Neural cell (in vitro differentiated cells): ENCODE results near the gene TRMT44.

Experiments used
- EP300 ChIP-seq: fragments of 450-650 bp; conservative IDR thresholded peaks from 2 replicates; pipeline ENCODE4 v1.6.1; 2014; ENCODE audit warnings: antibody characterized with exemption, mild to moderate bottlenecking, moderate library complexity; ENCODE audit not compliant: poor library complexity, severe bottlenecking
- EZH2 ChIP-seq: fragments of 200-600, 300-800 bp; shearing (Covaris generic), sonication (generic); IDR thresholded peaks from 2 replicates; pipeline ENCODE4 v1.6.1; 2014; ENCODE audit warnings: antibody characterized with exemption, low read length, borderline replicate concordance, mild to moderate bottlenecking; ENCODE audit not compliant: insufficient read depth, poor library complexity, severe bottlenecking
- MXI1 ChIP-seq: fragments of 450-650 bp; conservative IDR thresholded peaks from 2 replicates; pipeline ENCODE4 v1.6.1; 2014; ENCODE audit warnings: antibody characterized with exemption, mild to moderate bottlenecking; ENCODE audit not compliant: poor library complexity, severe bottlenecking
- POLR2AphosphoS5 ChIP-seq: IDR thresholded peaks from 2 replicates; pipeline ENCODE4 v1.6.1; 2012
- RAD21 ChIP-seq: fragments of 450-650 bp; conservative IDR thresholded peaks from 2 replicates; pipeline ENCODE4 v1.6.1; 2014; ENCODE audit warnings: antibody characterized with exemption, mild to moderate bottlenecking, moderate library complexity
- SMC3 ChIP-seq: fragments of 450-650 bp; conservative IDR thresholded peaks from 2 replicates; pipeline ENCODE4 v1.6.1; 2014; ENCODE audit warnings: antibody characterized with exemption, mild to moderate bottlenecking, moderate library complexity; ENCODE audit not compliant: poor library complexity
- TAF1 ChIP-seq: IDR thresholded peaks from 2 replicates; pipeline ENCODE4 v1.6.1; 2012; ENCODE audit warnings: low read depth
- TF ChIP-seq, protein P1 (sequence below): fragments of 450-650 bp; IDR thresholded peaks from 2 replicates; pipeline ENCODE4 v1.5.1; 2014; ENCODE audit warnings: antibody characterized with exemption, mild to moderate bottlenecking, moderate library complexity; ENCODE audit not compliant: poor library complexity, severe bottlenecking
- TF ChIP-seq, protein P2 (sequence below): IDR thresholded peaks from 2 replicates; pipeline ENCODE4 v1.6.1; 2012; ENCODE audit warnings: borderline replicate concordance

DNA sequence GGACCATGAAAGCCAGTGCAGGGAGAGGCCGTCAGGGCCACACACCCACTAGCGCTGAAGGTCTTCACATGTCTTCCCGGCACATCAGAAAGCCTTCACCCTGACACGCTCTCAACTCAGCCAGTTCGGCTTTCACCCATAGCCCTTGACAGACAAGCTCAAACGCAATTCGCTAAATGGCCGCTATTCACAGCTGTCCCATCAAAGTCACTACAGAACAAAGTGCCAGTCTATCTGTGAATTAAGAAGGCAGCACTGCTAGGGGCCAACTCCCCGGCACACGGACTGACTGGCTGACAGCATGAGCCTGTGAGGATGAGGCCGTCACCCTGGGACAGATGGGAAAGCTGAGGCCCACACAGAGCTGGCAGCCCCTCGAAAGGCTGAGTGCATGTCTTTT lies 45.8 kb upstream of the TRMT44 start:
- TF ChIP-seq, protein P1, sequence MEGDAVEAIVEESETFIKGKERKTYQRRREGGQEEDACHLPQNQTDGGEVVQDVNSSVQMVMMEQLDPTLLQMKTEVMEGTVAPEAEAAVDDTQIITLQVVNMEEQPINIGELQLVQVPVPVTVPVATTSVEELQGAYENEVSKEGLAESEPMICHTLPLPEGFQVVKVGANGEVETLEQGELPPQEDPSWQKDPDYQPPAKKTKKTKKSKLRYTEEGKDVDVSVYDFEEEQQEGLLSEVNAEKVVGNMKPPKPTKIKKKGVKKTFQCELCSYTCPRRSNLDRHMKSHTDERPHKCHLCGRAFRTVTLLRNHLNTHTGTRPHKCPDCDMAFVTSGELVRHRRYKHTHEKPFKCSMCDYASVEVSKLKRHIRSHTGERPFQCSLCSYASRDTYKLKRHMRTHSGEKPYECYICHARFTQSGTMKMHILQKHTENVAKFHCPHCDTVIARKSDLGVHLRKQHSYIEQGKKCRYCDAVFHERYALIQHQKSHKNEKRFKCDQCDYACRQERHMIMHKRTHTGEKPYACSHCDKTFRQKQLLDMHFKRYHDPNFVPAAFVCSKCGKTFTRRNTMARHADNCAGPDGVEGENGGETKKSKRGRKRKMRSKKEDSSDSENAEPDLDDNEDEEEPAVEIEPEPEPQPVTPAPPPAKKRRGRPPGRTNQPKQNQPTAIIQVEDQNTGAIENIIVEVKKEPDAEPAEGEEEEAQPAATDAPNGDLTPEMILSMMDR, result no peak
- no peak for TF ChIP-seq RAD21
- TF ChIP-seq EZH2, result no peak
- TF ChIP-seq POLR2AphosphoS5, result no peak
- no peak for TF ChIP-seq TAF1
- TF ChIP-seq, protein P2, sequence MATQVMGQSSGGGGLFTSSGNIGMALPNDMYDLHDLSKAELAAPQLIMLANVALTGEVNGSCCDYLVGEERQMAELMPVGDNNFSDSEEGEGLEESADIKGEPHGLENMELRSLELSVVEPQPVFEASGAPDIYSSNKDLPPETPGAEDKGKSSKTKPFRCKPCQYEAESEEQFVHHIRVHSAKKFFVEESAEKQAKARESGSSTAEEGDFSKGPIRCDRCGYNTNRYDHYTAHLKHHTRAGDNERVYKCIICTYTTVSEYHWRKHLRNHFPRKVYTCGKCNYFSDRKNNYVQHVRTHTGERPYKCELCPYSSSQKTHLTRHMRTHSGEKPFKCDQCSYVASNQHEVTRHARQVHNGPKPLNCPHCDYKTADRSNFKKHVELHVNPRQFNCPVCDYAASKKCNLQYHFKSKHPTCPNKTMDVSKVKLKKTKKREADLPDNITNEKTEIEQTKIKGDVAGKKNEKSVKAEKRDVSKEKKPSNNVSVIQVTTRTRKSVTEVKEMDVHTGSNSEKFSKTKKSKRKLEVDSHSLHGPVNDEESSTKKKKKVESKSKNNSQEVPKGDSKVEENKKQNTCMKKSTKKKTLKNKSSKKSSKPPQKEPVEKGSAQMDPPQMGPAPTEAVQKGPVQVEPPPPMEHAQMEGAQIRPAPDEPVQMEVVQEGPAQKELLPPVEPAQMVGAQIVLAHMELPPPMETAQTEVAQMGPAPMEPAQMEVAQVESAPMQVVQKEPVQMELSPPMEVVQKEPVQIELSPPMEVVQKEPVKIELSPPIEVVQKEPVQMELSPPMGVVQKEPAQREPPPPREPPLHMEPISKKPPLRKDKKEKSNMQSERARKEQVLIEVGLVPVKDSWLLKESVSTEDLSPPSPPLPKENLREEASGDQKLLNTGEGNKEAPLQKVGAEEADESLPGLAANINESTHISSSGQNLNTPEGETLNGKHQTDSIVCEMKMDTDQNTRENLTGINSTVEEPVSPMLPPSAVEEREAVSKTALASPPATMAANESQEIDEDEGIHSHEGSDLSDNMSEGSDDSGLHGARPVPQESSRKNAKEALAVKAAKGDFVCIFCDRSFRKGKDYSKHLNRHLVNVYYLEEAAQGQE, result no peak
- no peak for TF ChIP-seq MXI1
- TF ChIP-seq EP300, result no peak
- TF ChIP-seq SMC3, result no peak
